Central memory CD4-positive, alpha-beta T cell (primary cell): ENCODE data around the gene NT5DC2.

ENCODE experiments used
- DNase-seq: peaks from one replicate; pipeline ENCODE4 v3.0.0; 2022

NT5DC2 gene

GRCh38 chr3:52487788-52488691 lies 45.6 kb downstream of the NT5DC2 start:
- no peak for DNase-seq

GRCh38 chr3:52487050-52487787 lies 46.4 kb downstream of the NT5DC2 start:
- no peak for DNase-seq

GRCh38 chr3:52484680-52485461 lies 48.8 kb downstream of the NT5DC2 start:
- no peak for DNase-seq

GRCh38 chr3:52483577-52484381 lies 49.9 kb downstream of the NT5DC2 start:
- no peak for DNase-seq

GRCh38 chr3:52483081-52483480 lies 50.6 kb downstream of the NT5DC2 start:
- DNase-seq: no peak

GRCh38 chr3:52481819-52482521 lies 51.7 kb downstream of the NT5DC2 start:
- DNase-seq: no peak

GRCh38 chr3:52480768-52481715 lies 52.6 kb downstream of the NT5DC2 start:
- no peak for DNase-seq

GRCh38 chr3:52479877-52480575 lies 53.6 kb downstream of the NT5DC2 start:
- DNase-seq: no peak

GRCh38 chr3:52479037-52479876 lies 54.4 kb downstream of the NT5DC2 start:
- no peak for DNase-seq

- DNase-seq: no peak
These were observed 55.9 kb downstream of the NT5DC2 start for GRCh38 chr3:52477796-52478095.

GRCh38 chr3:52477076-52477795 lies 56.4 kb downstream of the NT5DC2 start:
- DNase-seq: no peak
